SK-N-SH (cell line): ENCODE measurements around the gene SULF2. TPM values are rescaled to one million over a fixed set of nuclear protein-coding genes. Genes with fewer than 3 reads are reported as not detected.

Source experiments
- polyA plus RNA-seq, 3 experiments: library from polyadenylated mRNA; depleted of rRNA; stranded (reverse); fragments of >200 nt; gene quantifications; 2 replicates each; pipeline ENCODE4 v1.2.3, GENCODE V29; 2012
- small RNA-seq, 7 experiments: library from RNA; depleted of rRNA; stranded (forward); fragments of <200 nt; gene quantifications; one replicate each; pipeline ENCODE3, GENCODE V24; 2012

The SULF2 gene
- polyA plus RNA-seq, 1 of the 3 experiments (the other 2 are of a cell fraction): 20.2 TPM

Small RNA genes lying within 50 kb of the gene (small RNA-seq; reads per million reads assigned to genes)
- 0 reads per million in 7 experiments for gene RNU7-173P
